ENCODE measurements around the gene SMIM38.

DNA sequence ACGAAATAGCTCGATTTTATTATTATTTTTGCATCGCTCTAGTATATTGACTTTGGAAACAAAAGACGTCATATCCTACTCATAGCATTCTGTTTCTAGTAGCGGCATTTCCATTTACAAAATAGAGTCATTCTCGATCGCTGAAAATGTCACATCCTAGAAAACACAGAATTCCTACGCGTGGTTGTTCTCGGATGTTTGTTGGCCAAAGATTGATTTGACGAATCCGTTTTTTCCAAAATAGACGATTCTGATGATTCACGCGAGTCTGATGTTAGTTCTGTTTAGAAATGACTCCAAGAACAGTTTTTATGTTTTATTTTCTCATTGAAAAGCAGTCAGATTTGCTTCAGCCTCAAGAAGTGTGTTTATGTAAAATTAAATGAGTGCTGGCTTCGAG, 47.6 kb downstream of the SMIM38 start:
- TF ChIP-seq, protein P1, sequence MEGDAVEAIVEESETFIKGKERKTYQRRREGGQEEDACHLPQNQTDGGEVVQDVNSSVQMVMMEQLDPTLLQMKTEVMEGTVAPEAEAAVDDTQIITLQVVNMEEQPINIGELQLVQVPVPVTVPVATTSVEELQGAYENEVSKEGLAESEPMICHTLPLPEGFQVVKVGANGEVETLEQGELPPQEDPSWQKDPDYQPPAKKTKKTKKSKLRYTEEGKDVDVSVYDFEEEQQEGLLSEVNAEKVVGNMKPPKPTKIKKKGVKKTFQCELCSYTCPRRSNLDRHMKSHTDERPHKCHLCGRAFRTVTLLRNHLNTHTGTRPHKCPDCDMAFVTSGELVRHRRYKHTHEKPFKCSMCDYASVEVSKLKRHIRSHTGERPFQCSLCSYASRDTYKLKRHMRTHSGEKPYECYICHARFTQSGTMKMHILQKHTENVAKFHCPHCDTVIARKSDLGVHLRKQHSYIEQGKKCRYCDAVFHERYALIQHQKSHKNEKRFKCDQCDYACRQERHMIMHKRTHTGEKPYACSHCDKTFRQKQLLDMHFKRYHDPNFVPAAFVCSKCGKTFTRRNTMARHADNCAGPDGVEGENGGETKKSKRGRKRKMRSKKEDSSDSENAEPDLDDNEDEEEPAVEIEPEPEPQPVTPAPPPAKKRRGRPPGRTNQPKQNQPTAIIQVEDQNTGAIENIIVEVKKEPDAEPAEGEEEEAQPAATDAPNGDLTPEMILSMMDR (IDR thresholded peaks at IDR 0.05), result no peak
- TF ChIP-seq EZH2 (IDR thresholded peaks at IDR 0.05; ENCODE audit: borderline replicate concordance, insufficient read depth, low read depth, low read length, poor library complexity, severe bottlenecking), result no peak

Measured in B cell (primary cell).